ENCODE measurements around the gene INTS15.

The INTS15 gene
- total RNA-seq, result 32.3 to 47.7 reads per million in 2 donors

DNA sequence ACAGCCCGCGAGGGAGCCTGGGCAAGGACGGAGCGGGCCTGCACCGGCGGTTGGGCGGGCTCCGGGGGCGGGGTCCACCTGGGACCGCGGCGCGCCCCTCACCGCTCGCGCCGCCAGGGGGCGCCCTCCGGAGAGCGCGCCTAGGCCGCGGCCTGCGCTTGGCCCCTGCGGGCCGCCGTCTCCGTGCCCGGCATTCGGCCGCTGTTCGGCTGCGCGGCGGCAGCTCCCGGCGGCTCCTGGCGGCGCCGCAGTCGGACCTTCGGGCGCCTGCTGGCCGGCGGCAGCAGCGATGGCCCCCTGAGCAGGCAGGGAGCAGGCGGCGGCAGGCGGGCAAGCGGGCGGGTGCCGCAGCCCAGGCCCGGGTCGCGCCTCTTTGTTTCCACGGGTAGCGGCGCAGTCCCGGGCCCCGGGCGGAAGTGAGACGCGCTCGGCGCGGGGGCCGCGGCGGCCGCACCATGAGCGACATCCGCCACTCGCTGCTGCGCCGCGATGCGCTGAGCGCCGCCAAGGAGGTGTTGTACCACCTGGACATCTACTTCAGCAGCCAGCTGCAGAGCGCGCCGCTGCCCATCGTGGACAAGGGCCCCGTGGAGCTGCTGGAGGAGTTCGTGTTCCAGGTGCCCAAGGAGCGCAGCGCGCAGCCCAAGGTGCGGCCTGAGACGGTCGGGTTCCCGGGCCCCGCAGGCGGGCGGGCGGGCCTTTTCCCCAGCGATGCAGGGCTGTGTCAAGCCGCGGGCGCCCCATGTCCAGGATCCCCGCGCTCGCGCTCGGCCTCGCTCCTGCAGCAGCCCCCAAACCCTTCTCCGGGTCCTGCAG is at the start of gene INTS15:
Gene INTS15 (plus strand): TSS at position 193 of the 816 bp plus-strand sequence. CDS start 263 bp downstream, at position 456.
- DNase-seq, result peak; percentile 66 to 89 (median 76)

GRCh38 chr7:6542368-6542767 is 47.5 kb upstream of the INTS15 start:
- DNase-seq, result no peak

DNA sequence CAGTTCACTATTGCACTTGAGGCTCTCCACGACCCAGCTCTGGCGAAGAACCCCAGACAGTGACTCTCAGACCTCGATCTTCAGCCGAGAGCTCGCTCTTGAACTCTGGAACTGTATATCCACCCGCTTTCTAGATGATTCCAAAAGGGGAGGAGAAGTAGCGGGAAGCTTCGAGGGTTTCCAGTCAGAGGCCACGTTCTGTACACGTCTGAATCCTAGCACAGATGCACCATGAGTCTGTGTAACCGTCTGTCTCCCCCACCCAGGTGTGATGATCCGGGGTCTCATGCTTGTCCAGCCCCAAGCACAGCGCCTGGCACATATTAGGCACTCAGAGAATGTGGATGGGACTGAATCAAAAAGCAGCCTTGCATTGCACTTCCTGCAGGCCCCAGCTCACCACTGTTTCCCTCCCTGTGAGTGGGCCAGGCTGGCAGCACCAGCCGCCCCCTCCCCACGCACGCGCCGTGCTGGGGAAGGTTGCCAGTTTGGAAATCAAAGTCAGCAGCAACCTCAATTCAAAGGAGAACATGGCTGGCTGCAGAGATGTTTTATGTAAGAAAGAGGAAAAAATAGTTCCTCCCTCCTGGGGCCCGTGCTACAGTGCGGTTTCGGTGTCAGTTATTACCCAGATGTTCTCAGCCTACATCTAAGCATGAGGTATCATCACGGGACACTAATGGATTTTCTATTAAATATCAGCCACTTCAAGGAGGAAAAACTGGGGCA is 44.3 kb upstream of the INTS15 start:
- DNase-seq, result no peak

GRCh38 chr7:6546498-6547251 is 43.1 kb upstream of the INTS15 start:
- no peak for DNase-seq

DNA sequence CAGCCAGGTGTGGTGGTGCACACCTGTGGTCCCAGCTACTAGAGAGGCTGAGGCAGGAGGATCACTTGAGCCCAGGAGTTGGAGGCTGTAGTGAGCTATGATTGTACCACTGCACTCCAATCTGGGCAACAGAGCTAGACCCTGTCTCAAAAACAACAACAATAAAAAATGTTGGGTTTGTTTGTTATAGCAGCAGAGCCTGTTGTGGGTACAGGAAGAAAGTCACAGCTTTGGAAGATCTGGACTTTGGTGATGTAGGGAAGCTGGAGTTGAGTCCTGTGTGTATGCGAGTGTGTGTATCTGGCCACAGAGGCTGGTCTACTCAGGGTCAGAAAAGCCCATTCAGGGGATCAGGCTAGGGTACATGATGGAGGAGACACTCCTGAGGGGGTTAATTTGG is 42.4 kb upstream of the INTS15 start:
- DNase-seq, result no peak

GRCh38 chr7:6551016-6551511 is 38.8 kb upstream of the INTS15 start, which contains the start of gene GRID2IP:
GRID2IP (minus strand) TSS chr7:6551461; CDS start chr7:6551436, 25 bp downstream.
- DNase-seq, result no peak

GRCh38 chr7:6553448-6554044 is 36.3 kb upstream of the INTS15 start:
- DNase-seq, result no peak

GRCh38 chr7:6554848-6555247 is 35.0 kb upstream of the INTS15 start:
- DNase-seq, result peak in 1 of 5 experiments; percentile 22

GRCh38 chr7:6556196-6556595 is 33.6 kb upstream of the INTS15 start:
- DNase-seq, result no peak

GRCh38 chr7:6558837-6559236 is 31.0 kb upstream of the INTS15 start:
- DNase-seq, result no peak

GRCh38 chr7:6559896-6560295 is 29.9 kb upstream of the INTS15 start:
- no peak for DNase-seq

DNA sequence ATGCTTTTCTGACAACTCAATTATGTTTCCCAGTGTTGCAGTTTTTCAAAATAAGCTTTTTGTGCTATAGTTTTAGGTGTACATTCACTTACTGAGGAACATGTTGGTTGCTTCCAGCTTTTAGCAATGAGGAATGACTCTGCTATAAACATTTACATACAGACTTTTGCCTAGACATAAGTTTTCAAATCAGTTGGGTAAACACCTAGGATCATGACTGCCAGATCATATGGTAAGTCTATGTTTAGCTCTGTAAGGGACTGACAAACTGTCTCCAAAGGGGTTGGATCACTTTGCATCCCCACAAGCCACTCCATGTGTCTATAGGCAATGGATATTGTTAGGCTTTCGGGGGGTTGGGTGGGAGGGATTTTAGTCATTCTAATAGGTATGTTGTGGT is 27.7 kb upstream of the INTS15 start:
- no peak for DNase-seq

GRCh38 chr7:6563936-6564770 is 25.7 kb upstream of the INTS15 start:
- no peak for DNase-seq

- no peak for DNase-seq
Observed at GRCh38 chr7:6565655-6566054, 24.2 kb upstream of the INTS15 start.

DNA sequence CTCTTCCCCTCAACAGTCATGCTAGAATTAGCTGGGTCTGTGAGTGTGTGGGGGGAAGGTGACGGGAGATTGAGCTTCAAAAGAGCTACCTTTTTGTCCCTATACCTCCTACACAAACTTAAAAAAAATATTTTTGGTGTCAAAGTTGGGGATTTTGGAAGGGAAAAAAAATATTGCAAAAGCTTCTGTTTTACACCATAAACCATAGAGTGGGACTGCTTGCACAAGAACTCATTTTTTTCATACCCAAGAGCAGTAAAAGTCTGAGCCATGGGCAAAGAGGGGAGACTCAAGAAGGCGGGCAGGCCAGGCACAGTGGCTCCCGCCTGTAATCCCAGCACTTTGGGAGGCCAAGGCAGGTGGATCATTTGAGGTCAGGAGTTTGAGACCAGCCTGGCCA is 21.9 kb upstream of the INTS15 start:
- DNase-seq, result no peak

DNA sequence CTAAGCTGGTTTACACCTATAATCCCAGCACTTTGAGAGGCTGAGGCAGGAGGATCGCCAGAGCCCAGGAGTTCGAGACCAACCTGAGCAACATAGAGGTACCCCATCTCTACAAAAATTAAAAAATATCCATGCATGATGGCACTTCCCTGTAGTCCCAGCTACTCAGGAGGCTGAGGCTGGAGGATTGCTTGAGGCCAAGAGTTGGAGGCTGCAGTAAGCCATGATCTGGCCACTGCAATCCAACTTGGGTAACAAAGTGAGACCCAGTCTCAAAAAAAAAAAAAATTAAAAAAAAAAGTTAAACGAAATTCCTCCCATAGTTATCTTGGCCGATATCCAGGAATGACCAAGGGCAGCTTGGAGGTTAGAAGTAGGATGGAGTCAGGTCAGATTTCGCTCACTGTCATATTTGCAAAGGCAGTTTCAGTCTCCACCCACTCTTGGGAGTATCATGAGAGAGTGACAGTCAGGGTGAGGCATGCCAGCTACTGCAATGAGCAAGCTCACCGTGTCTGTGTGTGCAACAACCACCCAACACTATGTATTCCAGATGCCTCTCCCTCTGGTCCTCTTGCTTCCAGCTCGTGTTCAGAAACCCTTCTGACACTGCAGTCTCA is 18.6 kb upstream of the INTS15 start:
- peak in 1 of 5 experiments; percentile 22 for DNase-seq

GRCh38 chr7:6575281-6576023 is 14.4 kb upstream of the INTS15 start:
- DNase-seq, result no peak

DNA sequence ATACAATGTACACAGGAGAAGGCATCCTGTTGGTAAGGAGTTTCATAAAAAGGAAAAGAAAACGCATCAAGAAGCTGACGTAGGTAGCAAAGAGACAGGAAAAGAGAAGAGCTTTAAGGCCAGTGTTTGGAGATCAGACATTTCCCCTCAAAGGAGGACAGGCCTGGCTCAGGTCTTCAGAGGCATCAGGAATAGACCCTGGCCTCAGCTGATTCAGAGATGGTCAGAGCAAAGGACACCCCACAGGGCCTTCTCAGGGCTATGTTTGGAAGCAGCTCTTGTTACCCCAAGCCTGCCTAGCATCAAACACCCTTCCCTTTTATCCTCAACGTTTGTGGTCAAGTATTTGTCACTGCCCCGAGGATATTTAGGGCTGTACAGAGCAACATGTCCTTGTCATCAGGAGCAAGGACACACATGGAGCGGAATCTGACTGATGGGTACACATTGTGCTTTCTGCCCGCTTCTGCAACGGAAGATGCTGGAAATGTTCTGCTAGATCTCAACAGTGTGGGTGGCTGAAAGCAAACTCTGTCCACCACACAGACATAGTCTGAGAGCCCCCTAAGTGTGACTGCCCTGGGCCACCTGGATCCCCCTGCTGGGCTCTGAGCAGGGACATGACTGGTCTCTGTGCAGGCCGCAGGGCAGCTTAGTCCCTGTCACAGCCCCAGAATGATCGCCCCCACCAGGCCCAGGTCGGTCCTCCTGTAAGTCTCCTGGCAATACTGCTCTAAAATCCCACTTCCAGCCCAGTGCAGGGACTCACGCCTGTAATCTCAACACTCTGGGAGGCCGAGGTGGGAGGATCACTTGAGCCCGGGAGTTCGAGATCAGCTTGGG is 13.6 kb upstream of the INTS15 start:
- DNase-seq, result no peak

DNA sequence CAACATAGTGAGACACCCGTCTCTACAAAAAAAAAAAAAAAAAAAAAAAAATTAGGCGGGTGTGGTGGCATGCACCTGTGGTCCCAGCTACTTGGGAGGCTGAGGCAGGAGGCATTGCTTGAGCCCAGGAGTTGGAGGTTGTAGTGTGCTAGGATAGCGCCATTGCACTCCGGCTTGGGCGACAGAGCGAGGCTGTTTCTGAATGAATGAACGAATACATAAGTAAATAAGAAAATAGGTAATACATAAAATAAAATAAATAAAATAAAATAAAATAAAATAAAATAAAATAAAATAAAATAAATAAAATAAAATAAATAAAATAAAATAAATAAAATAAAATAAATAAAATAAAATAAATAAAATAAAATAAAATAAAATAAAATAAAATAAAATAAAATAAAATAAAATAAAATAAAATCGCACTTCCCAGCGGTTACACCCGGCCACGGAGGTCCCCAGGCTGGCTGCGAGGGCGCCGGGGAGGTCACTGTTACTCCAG is 12.9 kb upstream of the INTS15 start:
- DNase-seq, result peak in 1 of 5 experiments; percentile 52
